ENCODE results near the gene ADCY10. TPM values are rescaled to one million over a fixed set of nuclear protein-coding genes. Genes with fewer than 3 reads are reported as not detected.

ADCY10 gene
- total and polyA plus RNA-seq, 9 of the 15 experiments (the other 6 are each of a cell fraction or from before 2014, with no cell fraction given) = 0.08 to 0.86 (median 0.22) TPM

- H3K79me2 ChIP-seq (ENCODE audit: control insufficient read depth, insufficient read depth, low read length) = peaks cover 73% of the 10 kb centered on the region
- POLR2A ChIA-PET = interaction anchor here (0.7 to 1.6 kb wide), 8 partner anchors 8 to 204 kb away, joined by 3 to 6 read pairs (median 4); no protein-coding TSS in a partner anchor
- H3K4me3 ChIP-seq = no peak overlapping the region
- H3K4me1 ChIP-seq (replicated peaks in 1 of 2; ENCODE audit: control insufficient read depth in 2 of 2, insufficient read depth in 2 of 2, low read length in 2 of 2) = peaks cover 11 to 68% of the 10 kb centered on the region in 2 experiments
- H3K36me3 ChIP-seq (ENCODE audit: control insufficient read depth, insufficient read depth, low read length) = peaks cover 22% of the 10 kb centered on the region
- CTCF ChIA-PET (ENCODE audit: low intra/inter-chr PET ratio) = no interaction called here
- BruUV-seq (replicated peaks) = no TSS peak
- no peaks in the 10 kb centered on the region for H4K20me1 ChIP-seq (replicated peaks; ENCODE audit: control insufficient read depth, insufficient read depth, low read length)
- in situ Hi-C loops (cut with MboI) (no loop called here), intact Hi-C loops (cut with micrococcal nuclease) (loop anchor here (5.0 kb wide), 2 partner anchors 105 to 175 kb away; partner anchors contain the start of genes DCAF6 and MPC2)
- FAIRE-seq = no peak
- no peak for ATAC-seq
- no peaks in the 10 kb centered on the region for H3K27me3 ChIP-seq (ENCODE audit: control insufficient read depth in 2 of 2, insufficient read depth in 2 of 2, low read length in 2 of 2)
- H3K9me3 ChIP-seq (replicated peaks; ENCODE audit: control insufficient read depth, insufficient read depth, low read depth, low read length) = no peaks in the 10 kb centered on the region
- peak overlapping the region; percentile 20; the same call in 2 of the 3 replicates for H3K27ac ChIP-seq (ENCODE audit: extremely low read depth, low read depth, low read length)
- no peak for DNase-seq (ENCODE audit: extremely low read depth in 1 of 4, low spot score in 3 of 4)
- H3K9ac ChIP-seq (ENCODE audit: insufficient read depth in 1 of 2, low read depth in 2 of 2, low read length in 2 of 2) = no peak overlapping the region; a peak in 2 of 4 replicates
- H2AFZ ChIP-seq (ENCODE audit: low read depth, low read length) = no peak overlapping the region
- H3K4me2 ChIP-seq (ENCODE audit: insufficient read depth, low read length) = no peak overlapping the region
- H3K9me1 ChIP-seq (ENCODE audit: control insufficient read depth, insufficient read depth, low read length) = peaks cover 4% of the 10 kb centered on the region
- WGBS (ENCODE audit: insufficient coverage, low coverage, missing lambda C conversion rate) = 64% methylated on average over 8 of the region's 8 CpGs
- TF ChIP-seq ZNF436 (CRISPR knock-in tag; IDR thresholded peaks at IDR 0.05) (no peak), MYNN (IDR thresholded peaks at IDR 0.05) (no peak), MYNN (CRISPR knock-in tag; IDR thresholded peaks at IDR 0.05) (no peak), FOXM1 (IDR thresholded peaks at IDR 0.05; ENCODE audit: low read depth) (peak; percentile 79), FOXM1 (CRISPR knock-in tag; IDR thresholded peaks at IDR 0.05; ENCODE audit: low read depth) (no peak), RBM14 (IDR thresholded peaks at IDR 0.05; ENCODE audit: borderline replicate concordance, insufficient read depth, low read depth, low read length) (no peak), TEAD1 (CRISPR knock-in tag; IDR thresholded peaks at IDR 0.05) (no peak), POLR2AphosphoS5 (IDR thresholded peaks at IDR 0.05; ENCODE audit: control insufficient read depth, insufficient read depth, low read depth, low read length) (no peak), ZNF592 (IDR thresholded peaks at IDR 0.05) (peak; percentile 76; the same call in 1 of the 2 replicates), HDGF (IDR thresholded peaks at IDR 0.05) (no peak), PBX2 (CRISPR knock-in tag; IDR thresholded peaks at IDR 0.05; ENCODE audit: low read depth) (no peak), PBX2 (tag; conservative IDR thresholded peaks at IDR 0.05; ENCODE audit: low read depth) (peak; percentile 79)
- TF ChIP-seq, protein P1, sequence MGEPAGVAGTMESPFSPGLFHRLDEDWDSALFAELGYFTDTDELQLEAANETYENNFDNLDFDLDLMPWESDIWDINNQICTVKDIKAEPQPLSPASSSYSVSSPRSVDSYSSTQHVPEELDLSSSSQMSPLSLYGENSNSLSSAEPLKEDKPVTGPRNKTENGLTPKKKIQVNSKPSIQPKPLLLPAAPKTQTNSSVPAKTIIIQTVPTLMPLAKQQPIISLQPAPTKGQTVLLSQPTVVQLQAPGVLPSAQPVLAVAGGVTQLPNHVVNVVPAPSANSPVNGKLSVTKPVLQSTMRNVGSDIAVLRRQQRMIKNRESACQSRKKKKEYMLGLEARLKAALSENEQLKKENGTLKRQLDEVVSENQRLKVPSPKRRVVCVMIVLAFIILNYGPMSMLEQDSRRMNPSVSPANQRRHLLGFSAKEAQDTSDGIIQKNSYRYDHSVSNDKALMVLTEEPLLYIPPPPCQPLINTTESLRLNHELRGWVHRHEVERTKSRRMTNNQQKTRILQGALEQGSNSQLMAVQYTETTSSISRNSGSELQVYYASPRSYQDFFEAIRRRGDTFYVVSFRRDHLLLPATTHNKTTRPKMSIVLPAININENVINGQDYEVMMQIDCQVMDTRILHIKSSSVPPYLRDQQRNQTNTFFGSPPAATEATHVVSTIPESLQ (CRISPR knock-in tag; IDR thresholded peaks at IDR 0.05) = no peak
Measured at GRCh38 chr1:167762061-167762746, 151.7 kb downstream of the ADCY10 start.
